RWPE1 (cell line): Measurements from ENCODE around the gene FAM228B.

Experiments used
- CTCF ChIA-PET: fragments of 350-600 bp; sonication (Branson Sonifier 250); formaldehyde crosslinking; extraction: SDS; loops from one replicate; lab custom pipeline; 2021; lab: Yijun Ruan, JAX
- POLR2A ChIA-PET: fragments of 400-600 bp; formaldehyde crosslinking; extraction: SDS; loops from one replicate; lab custom pipeline; 2020; ENCODE audit warnings: antibody characterized with exemption; ENCODE audit not compliant: low non-redundant PET; lab: Yijun Ruan, JAX
- DNase-seq: peaks from one replicate; pipeline ENCODE4 v3.0.0; 2012; ENCODE audit warnings: low spot score
- H3K27ac ChIP-seq: fragments of 450-650 bp; 2 replicates; pipeline ENCODE4 v1.5.1; 2017
- CTCF ChIP-seq: fragments of 450-650 bp; conservative IDR thresholded peaks from 2 replicates; pipeline ENCODE4 v1.5.1; 2017; ENCODE audit warnings: low read depth, mild to moderate bottlenecking

Gene FAM228B

DNA sequence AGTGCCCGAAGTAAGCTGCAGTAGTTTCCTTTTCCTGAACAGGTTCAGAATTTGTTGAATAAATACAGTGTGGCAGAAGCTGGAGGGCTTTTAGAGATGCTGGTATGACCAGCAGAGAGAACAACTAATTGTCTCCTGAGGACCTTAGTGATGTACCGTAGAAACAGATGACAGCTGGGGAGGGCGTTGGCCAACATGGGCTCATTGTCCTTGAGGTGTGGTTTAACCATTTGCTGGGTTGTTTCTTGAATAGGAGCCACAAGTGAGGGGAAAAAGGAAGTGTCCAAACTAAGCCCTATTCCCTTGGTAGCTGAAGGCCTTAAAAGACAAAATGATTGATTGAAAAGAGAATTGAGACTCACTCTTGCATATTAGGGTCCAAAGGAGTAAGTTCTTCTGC lies 39.9 kb downstream of the FAM228B start:
- H3K27ac ChIP-seq = no peak overlapping the region
- DNase-seq = no peak
- TF ChIP-seq CTCF = no peak
- CTCF ChIA-PET = interaction anchor here (0.6 kb wide), 1 partner anchor 39 kb away, joined by 10 read pairs; no protein-coding TSS in a partner anchor
- POLR2A ChIA-PET = no interaction called here

GRCh38 chr2:24163601-24164000 lies 40.3 kb downstream of the FAM228B start:
- POLR2A ChIA-PET = no interaction called here
- CTCF ChIA-PET = interaction anchor here (0.6 to 0.8 kb wide), 3 partner anchors 13 to 222 kb away, joined by 3 to 10 read pairs (median 8); no protein-coding TSS in a partner anchor

DNA sequence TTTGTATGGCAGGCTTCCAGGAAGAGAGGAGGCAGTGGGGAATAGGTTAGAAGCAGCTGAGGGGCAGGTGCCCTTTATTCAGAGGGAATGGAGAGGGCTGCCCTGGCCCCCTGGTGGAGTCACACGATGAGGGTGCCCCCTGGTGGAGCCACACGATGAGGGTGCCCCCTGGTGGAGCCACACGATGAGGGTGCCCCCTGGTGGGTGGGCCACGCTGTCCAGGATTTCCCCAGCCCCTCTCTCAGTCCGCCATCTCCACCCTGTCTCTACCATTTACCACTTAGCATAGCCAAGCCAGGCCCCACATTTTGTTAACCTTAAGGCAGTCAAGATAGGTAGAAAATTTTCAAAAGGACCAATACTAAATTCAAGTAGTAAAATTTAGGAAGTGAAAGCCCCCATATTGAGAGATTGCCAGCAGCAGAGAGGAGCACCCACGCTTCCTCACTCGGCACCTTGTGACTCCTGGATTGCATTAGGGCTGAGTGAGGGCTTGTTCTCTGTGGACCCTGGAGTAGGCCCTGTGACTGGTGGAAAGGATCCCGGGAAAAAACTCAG lies 41.2 kb downstream of the FAM228B start:
- peak; percentile 39 for DNase-seq
- no peak overlapping the region for H3K27ac ChIP-seq
- ChIA-PET POLR2A (no interaction called here), CTCF (interaction anchor here (0.7 to 0.8 kb wide), 3 partner anchors 10 to 222 kb away, joined by 3 to 8 read pairs (median 4); no protein-coding TSS in a partner anchor)
- peak; percentile 57 for TF ChIP-seq CTCF

More at GRCh38 chr2:24163601-24164000, 40.3 kb downstream of the FAM228B start:
- no peak overlapping the region for H3K27ac ChIP-seq
- TF ChIP-seq CTCF = no peak
- no peak for DNase-seq

DNA sequence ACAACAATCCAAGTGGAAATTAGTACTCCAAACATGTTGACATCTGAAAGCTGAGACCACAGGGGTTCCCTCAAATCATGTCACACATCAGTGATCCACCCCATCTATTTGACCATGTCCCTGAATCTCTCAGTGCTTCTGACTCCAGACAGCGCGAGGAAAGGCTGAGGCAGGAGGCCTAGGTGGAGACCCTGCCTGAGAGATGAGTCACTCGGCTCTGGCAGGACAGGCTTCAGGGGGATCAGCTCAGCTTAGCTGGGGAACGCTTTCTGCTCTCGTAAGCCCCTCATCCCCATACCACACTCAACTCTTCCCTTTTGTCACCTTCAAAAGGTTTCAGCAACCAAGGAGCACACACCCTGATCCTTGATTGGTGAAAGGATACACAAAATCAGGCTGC lies 45.8 kb downstream of the FAM228B start:
- TF ChIP-seq CTCF = no peak
- POLR2A ChIA-PET = interaction anchor here (0.5 kb wide), 1 partner anchor 42 kb away, joined by 4 read pairs; no protein-coding TSS in a partner anchor
- CTCF ChIA-PET = no interaction called here
- no peak overlapping the region for H3K27ac ChIP-seq
- DNase-seq = no peak

- TF ChIP-seq CTCF = no peak
- no peak within 1 kb of the TSS for H3K27ac ChIP-seq
- POLR2A ChIA-PET = no interaction called here
- DNase-seq = no peak
- CTCF ChIA-PET = no interaction called here
These were observed 51.6 kb downstream of the FAM228B start, which contains the start of gene FAM228A for GRCh38 chr2:24174851-24175277. FAM228A (plus strand) TSS chr2:24175053; CDS start chr2:24175481, 428 bp downstream.

DNA sequence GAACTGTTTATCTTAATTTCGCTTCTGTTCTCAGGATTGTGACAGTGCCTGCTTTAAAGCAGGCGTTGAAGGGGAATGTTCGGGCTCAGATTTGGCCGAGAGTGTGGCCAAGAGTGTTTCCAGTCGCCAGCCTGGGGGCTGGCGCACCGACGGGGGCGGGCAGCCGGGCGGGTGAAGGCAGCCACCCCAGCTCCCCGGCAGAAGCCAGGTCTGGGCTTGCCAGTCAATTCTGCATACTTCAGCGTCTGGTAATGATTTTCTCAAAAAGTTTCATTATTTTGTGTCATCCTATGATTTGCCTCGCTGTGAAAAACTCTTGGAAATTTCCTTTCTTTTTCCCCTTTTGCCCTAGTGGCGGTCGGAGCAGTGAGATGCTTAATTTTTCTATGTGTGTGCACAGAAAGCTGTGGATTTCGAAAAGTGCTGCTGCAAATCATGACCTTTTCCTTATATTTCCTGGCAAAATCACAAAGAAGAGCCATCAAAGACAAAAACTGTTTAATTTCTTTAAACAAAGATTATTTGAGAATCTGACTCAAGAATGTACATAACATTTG lies 52.4 kb downstream of the FAM228B start:
- ChIA-PET CTCF (no interaction called here), POLR2A (no interaction called here)
- no peak overlapping the region for H3K27ac ChIP-seq
- TF ChIP-seq CTCF = no peak
- peak; percentile 26 for DNase-seq
